GM13977 (cell line): ENCODE results near the gene SDCBP2.
A peak's percentile ranks its signal among the peaks of the same experiment; 100 is the strongest.

Experiments
- DNase-seq: peaks from one replicate; pipeline ENCODE4 v3.0.0; 2012; ENCODE audit warnings: low spot score
- CTCF ChIP-seq: IDR thresholded peaks from 2 replicates; pipeline ENCODE4 v1.5.1; 2012; ENCODE audit warnings: mild to moderate bottlenecking, control low read depth; ENCODE audit not compliant: insufficient read depth; ENCODE audit errors: extremely low read depth, missing control alignments
- in situ Hi-C: fragments of 300-500 bp; cut with MboI; formaldehyde crosslinking; loops from one replicate; pipeline ENCODE4 v1.12.0; 2022; ENCODE audit warnings: low sequenced_read_pairs, low pct_unique_long_range_greater_than_20kb, mixed read lengths, inconsistent platforms; ENCODE audit not compliant: unreplicated experiment

SDCBP2 gene

GRCh38 chr20:1315804-1316203 is 13.1 kb downstream of the SDCBP2 start:
- TF ChIP-seq CTCF: no peak
- DNase-seq: no peak
- in situ Hi-C loops: no loop called here

- in situ Hi-C loops: loop anchor here (5.0 kb wide), 1 partner anchor 124 kb away; no protein-coding TSS in a partner anchor
- peak; percentile 84 for DNase-seq
- peak; percentile 90 for TF ChIP-seq CTCF
These were observed 15.5 kb downstream of the SDCBP2 start for GRCh38 chr20:1313236-1313964.

GRCh38 chr20:1312904-1313235 is 16.1 kb downstream of the SDCBP2 start:
- in situ Hi-C loops: loop anchor here (5.0 kb wide), 1 partner anchor 124 kb away; no protein-coding TSS in a partner anchor

GRCh38 chr20:1312308-1312707 is 16.6 kb downstream of the SDCBP2 start:
- in situ Hi-C loops: loop anchor here (5.0 kb wide), 1 partner anchor 125 kb away; no protein-coding TSS in a partner anchor
- no peak for TF ChIP-seq CTCF

More at GRCh38 chr20:1312904-1313235, 16.1 kb downstream of the SDCBP2 start:
- no peak for DNase-seq
- no peak for TF ChIP-seq CTCF

GRCh38 chr20:1310506-1311190 is 18.3 kb downstream of the SDCBP2 start:
- TF ChIP-seq CTCF: no peak
- in situ Hi-C loops: loop anchor here (5.0 kb wide), 1 partner anchor 127 kb away; no protein-coding TSS in a partner anchor
- no peak for DNase-seq

More at GRCh38 chr20:1312308-1312707, 16.6 kb downstream of the SDCBP2 start:
- no peak for DNase-seq

- in situ Hi-C loops: loop anchor here (5.0 kb wide), 1 partner anchor 127 kb away; no protein-coding TSS in a partner anchor
- TF ChIP-seq CTCF: no peak
- no peak for DNase-seq
These were observed 18.9 kb downstream of the SDCBP2 start for GRCh38 chr20:1310071-1310470.
